Activated CD4-positive, alpha-beta T cell treated with anti-CD3 and anti-CD28 coated beads, Interleukin-2, Interleukin-4, amounts not matched to agents 100 ng/mL and 50 ng/mL, durations not matched to agents 16 hours and 8 hours (primary cell): Measurements from ENCODE around the gene ABCC3.

Experiments
- DNase-seq: peaks from one replicate; pipeline ENCODE4 v3.0.0-alpha.2; 2020; ENCODE audit warnings: low spot score

Gene ABCC3

GRCh38 chr17:50737118-50737698, 102.5 kb downstream of the ABCC3 start:
- DNase-seq = peak; percentile 40

- DNase-seq = no peak
Measured at GRCh38 chr17:50739098-50739497, 104.4 kb downstream of the ABCC3 start.
